ENCODE data around the gene NPAS3. TPM values are rescaled to one million over a fixed set of nuclear protein-coding genes. Genes with fewer than 3 reads are reported as not detected.

Gene NPAS3
- total RNA-seq, 2 donors from 2014 or later: 1.1 to 1.8 TPM

DNA sequence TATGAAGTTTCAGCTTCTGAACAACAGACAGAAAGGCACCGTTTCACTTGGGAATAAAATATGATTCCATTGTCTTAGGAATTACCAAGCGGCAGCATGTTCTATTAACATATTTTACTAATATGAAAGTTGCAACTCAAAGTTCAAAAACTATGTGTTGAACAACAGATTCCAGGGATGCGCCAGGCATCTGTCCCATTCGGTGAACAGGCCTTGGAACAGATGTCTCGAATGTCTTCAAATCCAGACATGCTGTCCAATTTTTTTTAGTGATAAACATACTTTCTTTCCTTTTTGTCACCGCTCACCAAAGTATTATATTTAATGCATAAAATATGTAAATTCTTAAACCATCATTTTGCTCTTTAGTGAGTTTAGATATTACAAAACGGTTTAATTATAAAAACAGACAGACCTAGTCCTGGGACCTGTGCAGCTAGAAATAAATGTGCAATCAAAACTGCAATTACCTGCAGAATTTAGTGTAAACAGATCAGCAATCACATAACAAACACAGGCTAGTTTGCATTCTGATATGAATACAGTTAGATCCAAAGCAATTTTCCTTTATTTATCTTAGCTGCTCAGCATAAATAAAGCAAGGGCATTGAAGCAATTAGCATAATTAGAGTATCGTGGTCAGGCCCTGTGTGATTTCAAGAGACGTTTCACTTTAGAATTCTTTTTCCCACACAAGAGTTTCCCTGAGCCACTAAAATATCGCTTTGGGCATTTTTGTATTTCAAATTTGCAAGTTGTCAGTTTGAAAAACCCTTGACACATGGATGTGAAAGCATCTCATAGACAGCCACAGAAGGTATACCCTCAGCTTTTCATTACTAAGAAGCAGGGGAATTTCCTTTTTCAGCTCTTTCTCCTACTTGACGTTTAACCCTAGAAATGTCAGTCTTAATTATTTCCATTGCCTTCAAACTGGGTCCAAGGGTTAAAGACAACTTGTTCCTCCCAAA, 591.4 kb downstream of the NPAS3 start:
- no peak for TF ChIP-seq POLR2A (IDR thresholded peaks at IDR 0.05)
- TF ChIP-seq, protein P1, sequence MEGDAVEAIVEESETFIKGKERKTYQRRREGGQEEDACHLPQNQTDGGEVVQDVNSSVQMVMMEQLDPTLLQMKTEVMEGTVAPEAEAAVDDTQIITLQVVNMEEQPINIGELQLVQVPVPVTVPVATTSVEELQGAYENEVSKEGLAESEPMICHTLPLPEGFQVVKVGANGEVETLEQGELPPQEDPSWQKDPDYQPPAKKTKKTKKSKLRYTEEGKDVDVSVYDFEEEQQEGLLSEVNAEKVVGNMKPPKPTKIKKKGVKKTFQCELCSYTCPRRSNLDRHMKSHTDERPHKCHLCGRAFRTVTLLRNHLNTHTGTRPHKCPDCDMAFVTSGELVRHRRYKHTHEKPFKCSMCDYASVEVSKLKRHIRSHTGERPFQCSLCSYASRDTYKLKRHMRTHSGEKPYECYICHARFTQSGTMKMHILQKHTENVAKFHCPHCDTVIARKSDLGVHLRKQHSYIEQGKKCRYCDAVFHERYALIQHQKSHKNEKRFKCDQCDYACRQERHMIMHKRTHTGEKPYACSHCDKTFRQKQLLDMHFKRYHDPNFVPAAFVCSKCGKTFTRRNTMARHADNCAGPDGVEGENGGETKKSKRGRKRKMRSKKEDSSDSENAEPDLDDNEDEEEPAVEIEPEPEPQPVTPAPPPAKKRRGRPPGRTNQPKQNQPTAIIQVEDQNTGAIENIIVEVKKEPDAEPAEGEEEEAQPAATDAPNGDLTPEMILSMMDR (IDR thresholded peaks at IDR 0.05): no peak
- no peak for TF ChIP-seq POLR2AphosphoS5 (IDR thresholded peaks at IDR 0.05)
- no peaks in the 10 kb centered on the region for H3K4me1 ChIP-seq (replicated peaks)
- H3K4me3 ChIP-seq: no peak overlapping the region
- H3K36me3 ChIP-seq: no peaks in the 10 kb centered on the region
- H3K27ac ChIP-seq: no peak overlapping the region
- 79% methylated on average over 11 of the region's 11 CpGs for WGBS
- intact Hi-C loops (cut with DNase I): no loop called here
- H3K27me3 ChIP-seq (replicated peaks; ENCODE audit: insufficient read depth): no peaks in the 10 kb centered on the region
- no peaks in the 10 kb centered on the region for H3K9me3 ChIP-seq
- DNase-seq (ENCODE audit: low spot score): no peak

DNA sequence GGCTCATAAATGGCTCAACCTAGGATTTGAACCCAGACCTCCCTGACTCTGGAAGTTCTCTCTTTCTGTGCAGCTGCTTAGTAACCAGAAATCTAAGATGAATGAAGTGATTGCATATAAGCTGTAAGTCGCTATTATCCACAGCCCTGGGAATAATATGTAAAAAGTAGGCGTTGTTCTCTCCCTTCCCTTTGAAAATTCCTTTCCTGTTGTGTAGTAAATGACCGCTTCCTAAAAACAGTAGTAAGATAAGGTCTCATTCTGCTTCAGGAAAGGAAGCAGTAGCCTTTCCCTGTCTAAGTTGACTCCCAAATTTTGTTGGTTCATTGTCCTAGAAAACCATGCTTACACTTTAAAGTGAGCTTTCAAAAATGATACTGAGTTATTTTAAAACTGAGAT, 593.9 kb downstream of the NPAS3 start:
- Histone ChIP-seq H3K9me3 (no peaks in the 10 kb centered on the region), H3K27me3 (replicated peaks; ENCODE audit: insufficient read depth) (no peaks in the 10 kb centered on the region), H3K4me3 (no peak overlapping the region), H3K27ac (no peak overlapping the region), H3K4me1 (replicated peaks) (no peaks in the 10 kb centered on the region), H3K36me3 (no peaks in the 10 kb centered on the region)
- intact Hi-C loops (cut with DNase I): no loop called here
- 75% methylated on average over 3 of the region's 3 CpGs for WGBS
- no peak for DNase-seq (ENCODE audit: low spot score)
- TF ChIP-seq POLR2A (IDR thresholded peaks at IDR 0.05): no peak
- no peak for TF ChIP-seq POLR2AphosphoS5 (IDR thresholded peaks at IDR 0.05)
- TF ChIP-seq, protein P1 (IDR thresholded peaks at IDR 0.05): no peak

DNA sequence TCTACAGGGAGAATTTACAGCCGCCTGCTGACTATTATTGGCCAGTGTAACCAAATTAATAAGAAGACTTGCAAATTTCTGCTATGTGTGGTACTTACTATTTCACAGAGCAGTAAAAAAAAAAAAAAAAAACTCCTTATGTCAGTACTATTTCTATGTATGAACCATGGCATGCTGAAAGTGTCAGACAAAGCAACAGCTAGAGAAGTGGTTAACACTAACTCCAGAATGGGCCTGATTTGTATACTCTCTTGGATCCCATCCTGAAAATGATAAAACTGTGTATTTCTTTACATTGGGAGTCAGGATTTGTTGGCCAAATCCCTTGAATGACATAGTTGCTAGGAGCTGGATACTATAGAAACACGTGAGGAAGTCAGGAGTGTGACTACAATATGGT, 595.4 kb downstream of the NPAS3 start:
- Histone ChIP-seq H3K4me1 (replicated peaks) (no peaks in the 10 kb centered on the region), H3K9me3 (no peaks in the 10 kb centered on the region), H3K36me3 (no peaks in the 10 kb centered on the region), H3K27me3 (replicated peaks; ENCODE audit: insufficient read depth) (no peaks in the 10 kb centered on the region), H3K4me3 (no peak overlapping the region), H3K27ac (no peak overlapping the region)
- no peak for TF ChIP-seq POLR2AphosphoS5 (IDR thresholded peaks at IDR 0.05)
- intact Hi-C loops (cut with DNase I): no loop called here
- no peak for DNase-seq (ENCODE audit: low spot score)
- 95% methylated on average over 2 of the region's 2 CpGs for WGBS

DNA sequence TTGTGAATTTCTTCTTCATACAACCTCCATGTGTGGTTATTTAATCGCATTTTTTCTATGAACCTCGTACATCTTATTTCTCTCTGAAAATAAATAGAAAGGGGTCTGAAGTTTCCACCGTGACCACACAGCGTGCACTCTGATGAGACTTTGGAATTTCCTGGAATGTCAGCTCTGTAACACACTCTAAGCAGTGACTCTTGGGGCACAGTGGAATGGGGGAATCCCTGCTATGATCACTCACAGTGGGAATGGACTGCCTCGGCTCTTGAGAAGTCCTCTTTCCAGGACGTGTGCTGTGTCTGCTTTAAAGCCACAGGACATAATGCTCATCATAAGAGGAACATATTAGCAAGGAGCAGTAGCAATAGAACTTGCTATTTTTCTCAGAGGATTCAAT, 596.0 kb downstream of the NPAS3 start:
- no peaks in the 10 kb centered on the region for H3K36me3 ChIP-seq
- H3K4me1 ChIP-seq (replicated peaks): no peaks in the 10 kb centered on the region
- TF ChIP-seq POLR2AphosphoS5 (IDR thresholded peaks at IDR 0.05): no peak
- TF ChIP-seq, protein P1 (IDR thresholded peaks at IDR 0.05): no peak
- TF ChIP-seq POLR2A (IDR thresholded peaks at IDR 0.05): no peak
- WGBS: 75% methylated on average over 6 of the region's 6 CpGs
- DNase-seq (ENCODE audit: low spot score): no peak
- H3K9me3 ChIP-seq: no peaks in the 10 kb centered on the region
- intact Hi-C loops (cut with DNase I): no loop called here
- no peak overlapping the region for H3K4me3 ChIP-seq
- no peaks in the 10 kb centered on the region for H3K27me3 ChIP-seq (replicated peaks; ENCODE audit: insufficient read depth)
- no peak overlapping the region for H3K27ac ChIP-seq

DNA sequence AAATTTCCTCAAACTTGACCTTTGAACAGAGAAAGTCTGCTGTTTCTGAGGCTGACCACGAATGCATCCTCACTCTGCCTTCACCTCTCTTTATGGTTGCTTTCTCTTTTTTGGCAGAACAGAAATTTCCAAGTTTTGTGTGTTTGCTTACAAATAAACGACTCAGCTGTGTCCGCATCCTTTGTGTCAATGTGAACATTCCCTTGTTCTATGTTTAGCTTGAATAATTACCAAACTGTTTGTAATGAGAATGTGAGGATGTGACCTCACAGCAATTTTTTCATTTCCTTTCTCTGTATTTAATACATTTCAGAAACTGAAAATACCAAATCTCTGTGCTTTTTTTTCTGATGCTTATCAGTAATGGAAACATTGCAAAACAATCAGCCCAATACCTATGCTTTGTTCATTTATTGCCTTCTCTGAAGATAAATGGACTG, 601.3 kb downstream of the NPAS3 start:
- DNase-seq (ENCODE audit: low spot score): no peak
- TF ChIP-seq POLR2AphosphoS5 (IDR thresholded peaks at IDR 0.05) (no peak), POLR2A (IDR thresholded peaks at IDR 0.05) (no peak)
- TF ChIP-seq, protein P1 (IDR thresholded peaks at IDR 0.05): no peak
- Histone ChIP-seq H3K36me3 (no peaks in the 10 kb centered on the region), H3K4me1 (replicated peaks) (no peaks in the 10 kb centered on the region), H3K27ac (no peak overlapping the region), H3K27me3 (replicated peaks; ENCODE audit: insufficient read depth) (no peaks in the 10 kb centered on the region), H3K4me3 (no peak overlapping the region), H3K9me3 (no peaks in the 10 kb centered on the region)
- WGBS: 48% methylated on average over 3 of the region's 3 CpGs
- intact Hi-C loops (cut with DNase I): no loop called here
